Calu3 (cell line): ENCODE measurements around the gene PLPP6. TPM values are rescaled to one million over a fixed set of nuclear protein-coding genes. Genes with fewer than 3 reads are reported as not detected.

Experiments used
- BruUV-seq: library from RNA; stranded (reverse); fragments of 400-500 nt; replicated peaks from 2 replicates; lab custom pipeline; 2021; lab: Mats Ljungman, UMichigan
- CTCF ChIA-PET: fragments of 300-600 bp; sonication (Branson Sonifier 250); formaldehyde crosslinking; loops from one replicate; lab custom pipeline; 2022; ENCODE audit warnings: antibody characterized with exemption; lab: Charles Lee
- DNase-seq: peaks from one replicate; pipeline ENCODE4 v3.0.0; 2022
- H3K27ac Mint-ChIP-seq: one replicate; pipeline ENCODE4 v1.8.0; 2022; ENCODE audit warnings: mixed read lengths; ENCODE audit not compliant: unreplicated experiment
- H3K27me3 Mint-ChIP-seq: one replicate; pipeline ENCODE4 v1.8.0; 2022; ENCODE audit warnings: mixed read lengths; ENCODE audit not compliant: unreplicated experiment
- H3K36me3 Mint-ChIP-seq: one replicate; pipeline ENCODE4 v1.8.0; 2022; ENCODE audit warnings: mild to moderate bottlenecking, moderate library complexity, mixed read lengths; ENCODE audit not compliant: insufficient read depth, unreplicated experiment
- H3K4me1 Mint-ChIP-seq: one replicate; pipeline ENCODE4 v1.8.0; 2022; ENCODE audit warnings: mild to moderate bottlenecking, low read depth, mixed read lengths; ENCODE audit not compliant: unreplicated experiment
- H3K4me3 Mint-ChIP-seq: one replicate; pipeline ENCODE4 v1.8.0; 2022; ENCODE audit warnings: mild to moderate bottlenecking, low read depth, moderate library complexity, mixed read lengths; ENCODE audit not compliant: unreplicated experiment
- H3K9me3 Mint-ChIP-seq: one replicate; pipeline ENCODE4 v1.8.0; 2022; ENCODE audit warnings: low read depth, mixed read lengths; ENCODE audit not compliant: unreplicated experiment
- intact Hi-C: fragments of 100-400 bp; cut with micrococcal nuclease; formaldehyde crosslinking; loops from one replicate; pipeline ENCODE4 v1.10.0; 2022; ENCODE audit not compliant: unreplicated experiment
- total RNA-seq: library from RNA; stranded (reverse); gene quantifications from 2 replicates; pipeline ENCODE4 v1.2.3, GENCODE V29; 2022
- TF ChIP-seq, protein P1 (sequence below): fragments of 200-600 bp; IDR thresholded peaks from one replicate; pipeline ENCODE4 v1.8.0; 2022; ENCODE audit warnings: antibody characterized with exemption; ENCODE audit not compliant: unreplicated experiment

PLPP6 gene
- total RNA-seq, 1 experiment from 2014 or later = 10.3 TPM

DNA sequence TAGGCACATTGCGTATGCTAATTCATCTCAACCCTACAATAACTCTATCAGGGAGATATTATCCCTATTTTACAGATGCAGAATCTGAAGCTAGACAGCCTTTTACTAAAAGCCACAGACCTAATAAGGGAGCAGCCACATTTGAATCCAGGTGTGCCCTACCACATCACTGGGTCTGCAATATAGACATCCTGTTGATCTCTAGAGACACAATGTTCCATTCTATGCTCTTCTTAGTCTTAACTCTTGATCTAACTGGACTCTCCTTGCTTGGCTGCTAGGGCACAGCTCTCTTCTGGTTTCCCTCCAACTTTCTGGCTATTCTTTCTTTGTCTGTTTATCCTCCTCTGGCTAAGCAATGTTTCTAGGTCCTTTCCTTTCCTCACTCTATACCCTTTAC lies 5.6 kb downstream of the PLPP6 start:
- TF ChIP-seq, protein P1, sequence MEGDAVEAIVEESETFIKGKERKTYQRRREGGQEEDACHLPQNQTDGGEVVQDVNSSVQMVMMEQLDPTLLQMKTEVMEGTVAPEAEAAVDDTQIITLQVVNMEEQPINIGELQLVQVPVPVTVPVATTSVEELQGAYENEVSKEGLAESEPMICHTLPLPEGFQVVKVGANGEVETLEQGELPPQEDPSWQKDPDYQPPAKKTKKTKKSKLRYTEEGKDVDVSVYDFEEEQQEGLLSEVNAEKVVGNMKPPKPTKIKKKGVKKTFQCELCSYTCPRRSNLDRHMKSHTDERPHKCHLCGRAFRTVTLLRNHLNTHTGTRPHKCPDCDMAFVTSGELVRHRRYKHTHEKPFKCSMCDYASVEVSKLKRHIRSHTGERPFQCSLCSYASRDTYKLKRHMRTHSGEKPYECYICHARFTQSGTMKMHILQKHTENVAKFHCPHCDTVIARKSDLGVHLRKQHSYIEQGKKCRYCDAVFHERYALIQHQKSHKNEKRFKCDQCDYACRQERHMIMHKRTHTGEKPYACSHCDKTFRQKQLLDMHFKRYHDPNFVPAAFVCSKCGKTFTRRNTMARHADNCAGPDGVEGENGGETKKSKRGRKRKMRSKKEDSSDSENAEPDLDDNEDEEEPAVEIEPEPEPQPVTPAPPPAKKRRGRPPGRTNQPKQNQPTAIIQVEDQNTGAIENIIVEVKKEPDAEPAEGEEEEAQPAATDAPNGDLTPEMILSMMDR = no peak
- Mint-ChIP-seq H3K36me3 (peaks cover 31% of the 10 kb centered on the region), H3K27ac (no peak overlapping the region), H3K9me3 (no peaks in the 10 kb centered on the region), H3K27me3 (no peaks in the 10 kb centered on the region), H3K4me3 (no peak overlapping the region), H3K4me1 (peaks cover 22% of the 10 kb centered on the region)
- CTCF ChIA-PET = no interaction called here
- intact Hi-C loops = no loop called here
- no TSS peak for BruUV-seq
- no peak for DNase-seq

DNA sequence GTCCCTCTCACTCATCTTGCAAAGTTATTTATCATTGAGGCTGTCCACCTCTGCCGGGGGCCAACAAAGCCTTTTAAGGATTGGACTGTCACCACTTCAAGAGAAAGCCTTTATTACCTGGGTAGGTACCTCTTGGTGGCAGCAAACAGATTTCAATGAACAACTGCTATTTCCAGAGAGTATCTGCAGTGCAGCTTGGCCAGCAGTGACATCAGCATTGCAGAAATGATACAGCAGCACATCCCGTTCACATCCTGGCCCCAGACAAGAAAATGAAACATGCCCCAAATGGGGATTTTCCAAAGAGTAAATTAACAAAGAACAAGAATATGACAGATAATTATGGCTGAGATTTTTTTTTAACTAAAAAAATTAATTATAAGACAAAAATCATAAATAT lies 6.5 kb downstream of the PLPP6 start:
- peaks cover 22% of the 10 kb centered on the region for H3K4me1 Mint-ChIP-seq
- no peaks in the 10 kb centered on the region for H3K27me3 Mint-ChIP-seq
- H3K9me3 Mint-ChIP-seq = no peaks in the 10 kb centered on the region
- CTCF ChIA-PET = no interaction called here
- peaks cover 24% of the 10 kb centered on the region for H3K36me3 Mint-ChIP-seq
- no peak for DNase-seq
- TF ChIP-seq, protein P1 = no peak
- no peak overlapping the region for H3K27ac Mint-ChIP-seq
- intact Hi-C loops = no loop called here
- no peak overlapping the region for H3K4me3 Mint-ChIP-seq
- no TSS peak for BruUV-seq

DNA sequence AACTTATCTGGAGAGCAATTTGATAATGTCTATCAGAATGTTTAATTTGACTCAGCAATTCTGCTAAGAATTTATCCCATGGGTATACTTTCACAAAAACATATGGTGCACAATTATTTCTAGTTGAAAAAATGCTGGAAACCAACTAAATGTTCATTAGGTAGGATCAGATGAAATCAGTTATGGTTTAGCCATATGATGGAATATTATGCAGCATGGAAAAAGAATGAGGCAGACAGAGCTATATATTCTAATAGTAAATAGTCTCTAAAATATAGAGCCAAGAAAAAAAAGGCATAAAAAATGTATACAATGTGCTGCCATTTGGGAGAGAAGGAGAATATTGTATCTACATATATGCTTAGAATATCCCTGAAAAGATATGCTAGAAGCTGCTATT lies 7.8 kb downstream of the PLPP6 start:
- TF ChIP-seq, protein P1 = no peak
- intact Hi-C loops = no loop called here
- Mint-ChIP-seq H3K4me1 (peaks cover 9% of the 10 kb centered on the region), H3K27ac (no peak overlapping the region), H3K4me3 (no peak overlapping the region), H3K27me3 (no peaks in the 10 kb centered on the region), H3K36me3 (peaks cover 18% of the 10 kb centered on the region), H3K9me3 (no peaks in the 10 kb centered on the region)
- BruUV-seq = no TSS peak
- CTCF ChIA-PET = no interaction called here
- DNase-seq = no peak

DNA sequence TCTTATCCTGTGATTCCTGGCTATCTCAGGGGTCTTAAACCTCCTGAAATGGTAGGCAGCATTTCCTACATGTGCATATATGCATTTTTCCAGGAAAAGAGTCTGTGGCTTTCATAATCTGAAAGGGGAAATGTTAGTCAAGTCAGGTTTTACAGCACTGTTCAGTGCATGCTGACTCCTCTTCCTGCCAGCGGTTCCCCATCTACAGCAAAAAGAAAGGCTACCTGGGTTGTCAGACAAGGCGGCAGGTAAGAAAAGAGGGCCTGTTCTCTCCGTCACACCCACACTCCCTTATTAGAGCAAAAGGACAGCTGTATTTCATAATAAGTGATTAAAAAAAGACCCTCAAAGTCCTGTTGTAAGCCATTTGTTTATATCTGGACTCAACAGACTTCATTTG lies 8.5 kb downstream of the PLPP6 start:
- BruUV-seq = no TSS peak
- no peak for DNase-seq
- H3K4me1 Mint-ChIP-seq = peaks cover 8% of the 10 kb centered on the region
- H3K27ac Mint-ChIP-seq = no peak overlapping the region
- no peak overlapping the region for H3K4me3 Mint-ChIP-seq
- peaks cover 13% of the 10 kb centered on the region for H3K36me3 Mint-ChIP-seq
- TF ChIP-seq, protein P1 = no peak
- no peaks in the 10 kb centered on the region for H3K9me3 Mint-ChIP-seq
- intact Hi-C loops = no loop called here
- no peaks in the 10 kb centered on the region for H3K27me3 Mint-ChIP-seq
- CTCF ChIA-PET = no interaction called here
